CD4-positive, alpha-beta T cell treated with Interleukin-15 for 4 hours (primary cell): ENCODE results near the gene PTK7.

ENCODE experiments used
- DNase-seq: peaks from one replicate; pipeline ENCODE4 v3.0.0-alpha.2; 2020; ENCODE audit warnings: low spot score

Gene PTK7

GRCh38 chr6:43146709-43147688 is 70.9 kb downstream of the PTK7 start:
- DNase-seq, result no peak

DNA sequence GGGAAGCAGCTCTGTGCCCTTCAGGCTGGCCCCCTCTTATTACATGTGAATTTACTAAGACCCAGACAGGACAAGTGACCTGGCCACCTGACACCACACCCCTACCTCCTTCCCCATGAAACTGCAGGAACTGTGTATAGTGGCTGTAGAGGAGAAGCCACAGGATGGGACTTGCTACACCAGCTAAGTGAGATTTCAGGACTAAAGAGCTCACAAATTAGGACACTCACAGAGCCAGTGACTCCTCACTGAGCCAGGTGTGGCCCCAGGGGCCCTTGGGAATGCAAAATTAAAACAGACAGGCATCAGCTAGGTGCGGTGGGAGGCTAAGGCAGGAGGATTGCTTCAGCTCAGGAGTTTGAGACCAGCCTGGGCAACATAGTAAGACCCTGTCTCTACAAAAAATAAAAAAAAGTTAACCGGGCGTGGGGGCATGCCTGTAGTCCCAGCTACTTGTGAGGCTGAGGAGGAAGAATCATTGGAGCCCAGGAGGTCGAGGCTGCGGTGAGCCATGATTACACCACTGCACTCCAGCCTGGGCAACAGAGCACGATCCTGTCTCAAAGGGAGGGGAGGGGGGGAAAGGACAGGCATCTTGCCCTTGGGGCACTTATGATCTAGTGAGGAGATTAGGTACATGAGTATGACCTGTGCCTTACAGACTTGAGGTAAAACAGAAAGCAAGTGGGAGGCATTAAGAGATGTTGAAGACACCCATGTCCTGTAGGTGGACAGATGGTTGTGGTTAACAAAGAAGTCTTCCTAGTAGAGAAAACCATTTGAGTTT is 71.8 kb downstream of the PTK7 start:
- no peak for DNase-seq

DNA sequence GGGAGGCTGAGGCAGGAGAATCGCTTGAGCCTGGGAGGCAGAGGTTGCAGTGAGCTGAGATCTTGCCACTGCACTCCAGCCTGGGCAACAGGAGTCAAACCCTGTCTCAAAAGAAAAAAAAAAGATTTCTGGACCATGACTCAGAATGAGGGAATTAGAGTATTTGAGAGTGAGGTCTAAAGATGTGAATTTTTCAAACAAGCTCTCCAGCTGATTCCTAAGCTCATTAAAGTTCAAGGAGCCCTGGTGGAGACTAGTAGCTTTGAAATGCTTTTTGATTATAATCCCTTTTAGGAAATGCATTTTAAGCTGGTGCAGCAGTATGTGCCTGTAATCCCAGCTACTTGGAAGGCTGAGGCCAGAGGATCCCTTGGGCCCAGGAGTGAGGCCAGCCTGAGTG is 73.2 kb downstream of the PTK7 start:
- no peak for DNase-seq

GRCh38 chr6:43150051-43150751 is 74.1 kb downstream of the PTK7 start:
- DNase-seq, result no peak

GRCh38 chr6:43159599-43159998 is 83.5 kb downstream of the PTK7 start:
- no peak for DNase-seq

DNA sequence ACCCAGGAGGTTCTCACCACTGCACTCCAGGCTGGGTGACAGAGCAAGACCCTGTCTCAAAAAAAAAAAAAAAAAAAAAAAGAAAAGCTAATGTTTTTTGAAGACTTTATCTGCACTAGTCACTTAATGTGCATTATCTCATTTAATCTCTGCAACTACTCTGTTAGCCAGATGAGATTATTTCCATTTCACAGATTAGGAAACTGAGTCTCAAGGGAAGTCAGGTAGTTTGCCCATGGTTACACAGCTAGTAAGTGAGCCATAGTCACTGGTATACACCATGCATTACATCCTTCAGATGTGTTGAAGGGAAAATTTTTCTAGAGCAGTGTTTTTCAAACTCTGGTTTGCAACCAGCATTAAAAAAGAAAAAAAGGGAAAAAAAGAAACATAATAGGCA is 87.8 kb downstream of the PTK7 start:
- no peak for DNase-seq

DNA sequence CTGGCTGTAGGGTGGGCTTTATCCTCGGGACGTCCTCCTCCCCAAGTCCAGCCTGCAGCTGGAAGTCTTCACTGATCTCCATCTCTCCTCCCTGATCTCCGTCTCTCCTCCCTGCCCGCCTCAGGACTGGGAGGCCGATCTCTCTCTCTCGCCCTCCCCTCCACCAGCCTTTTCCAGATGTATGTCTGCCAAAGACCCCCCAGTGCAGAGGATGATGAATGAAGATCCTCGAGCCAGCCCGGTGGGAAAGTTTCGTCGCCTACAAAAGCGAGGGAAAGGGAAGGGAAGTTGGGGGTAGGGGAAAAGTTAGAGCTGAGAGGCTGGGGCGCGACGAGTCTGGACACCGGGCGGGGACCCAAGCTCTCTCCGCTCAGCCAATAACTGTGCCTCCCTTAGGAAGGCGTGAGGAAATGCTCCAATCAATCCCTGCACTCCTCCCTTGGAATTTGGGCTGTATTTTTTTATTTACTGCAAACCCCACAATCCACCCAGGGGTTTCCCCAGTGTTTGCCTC is 94.4 kb downstream of the PTK7 start:
- DNase-seq, result no peak

DNA sequence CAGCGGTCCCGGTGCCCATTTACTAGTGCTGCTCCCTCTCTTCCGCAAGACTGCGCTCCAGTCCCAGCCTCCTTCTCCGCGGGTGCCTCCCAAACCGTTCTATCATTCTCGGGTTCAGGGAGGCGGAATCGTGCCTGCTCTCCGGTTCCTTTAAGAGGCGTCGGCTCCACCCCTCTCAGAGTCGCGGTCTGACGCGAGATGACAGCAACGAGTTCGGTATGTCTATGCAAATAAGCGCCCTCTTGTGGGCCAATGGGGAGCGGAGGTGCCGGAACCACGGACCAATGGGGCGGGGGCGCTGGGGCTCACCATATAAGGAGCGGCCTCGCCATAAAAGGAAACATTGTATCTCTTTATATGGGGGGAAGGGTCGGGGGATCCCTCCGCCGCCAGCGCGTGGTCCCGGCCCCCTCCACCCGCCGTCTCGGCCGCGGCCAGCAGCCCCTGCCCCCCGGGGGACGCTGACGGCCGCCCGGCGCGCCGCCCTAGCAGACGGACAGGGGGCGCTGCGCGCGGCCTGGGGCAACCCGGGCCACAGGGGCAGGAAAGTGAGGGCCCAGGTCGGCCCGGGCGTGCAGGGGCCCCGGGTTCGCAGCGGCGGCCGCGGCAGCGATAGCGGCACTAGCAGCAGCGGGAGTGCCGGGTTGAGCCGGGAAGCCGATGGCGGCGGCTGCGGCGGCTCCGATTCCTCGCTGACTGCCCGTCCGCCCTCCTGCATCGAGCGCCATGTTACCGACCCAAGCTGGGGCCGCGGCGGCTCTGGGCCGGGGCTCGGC is 95.0 kb downstream of the PTK7 start, which contains the start of gene SRF:
TSS of gene SRF (plus strand) at position 339 of the 776 bp plus-strand sequence. CDS start at position 727, 388 bp downstream.
- peak; percentile 99 for DNase-seq

DNA sequence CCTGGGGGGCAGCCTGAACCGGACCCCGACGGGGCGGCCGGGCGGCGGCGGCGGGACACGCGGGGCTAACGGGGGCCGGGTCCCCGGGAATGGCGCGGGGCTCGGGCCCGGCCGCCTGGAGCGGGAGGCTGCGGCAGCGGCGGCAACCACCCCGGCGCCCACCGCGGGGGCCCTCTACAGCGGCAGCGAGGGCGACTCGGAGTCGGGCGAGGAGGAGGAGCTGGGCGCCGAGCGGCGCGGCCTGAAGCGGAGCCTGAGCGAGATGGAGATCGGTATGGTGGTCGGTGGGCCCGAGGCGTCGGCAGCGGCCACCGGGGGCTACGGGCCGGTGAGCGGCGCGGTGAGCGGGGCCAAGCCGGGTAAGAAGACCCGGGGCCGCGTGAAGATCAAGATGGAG is 95.6 kb downstream of the PTK7 start:
- DNase-seq, result no peak

- DNase-seq, result peak; percentile 43
Observed at GRCh38 chr6:43172104-43173007, 96.2 kb downstream of the PTK7 start.

DNA sequence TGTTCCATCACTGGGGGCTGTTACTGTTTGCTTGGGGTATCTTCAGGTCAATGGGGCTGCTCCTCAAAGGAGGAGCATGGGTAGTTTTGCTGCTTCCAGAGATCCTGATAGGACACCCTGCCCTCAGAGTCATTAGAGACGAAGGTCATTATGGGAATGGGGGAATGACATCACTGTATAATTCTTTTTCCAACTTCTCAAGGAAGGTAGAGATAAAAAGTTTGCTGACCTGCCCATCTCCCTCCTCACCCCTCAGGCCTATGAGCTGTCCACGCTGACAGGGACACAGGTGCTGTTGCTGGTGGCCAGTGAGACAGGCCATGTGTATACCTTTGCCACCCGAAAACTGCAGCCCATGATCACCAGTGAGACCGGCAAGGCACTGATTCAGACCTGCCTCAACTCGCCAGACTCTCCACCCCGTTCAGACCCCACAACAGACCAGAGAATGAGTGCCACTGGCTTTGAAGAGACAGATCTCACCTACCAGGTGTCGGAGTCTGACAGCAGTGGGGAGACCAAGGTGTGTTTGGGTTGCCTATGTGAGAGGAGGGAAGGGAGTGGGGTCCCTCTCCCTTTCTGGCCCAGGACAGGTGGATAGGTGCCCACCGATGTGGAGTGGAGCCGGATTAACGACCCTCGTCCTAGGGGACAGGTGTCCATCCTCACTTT is 97.6 kb downstream of the PTK7 start:
- DNase-seq, result no peak

DNA sequence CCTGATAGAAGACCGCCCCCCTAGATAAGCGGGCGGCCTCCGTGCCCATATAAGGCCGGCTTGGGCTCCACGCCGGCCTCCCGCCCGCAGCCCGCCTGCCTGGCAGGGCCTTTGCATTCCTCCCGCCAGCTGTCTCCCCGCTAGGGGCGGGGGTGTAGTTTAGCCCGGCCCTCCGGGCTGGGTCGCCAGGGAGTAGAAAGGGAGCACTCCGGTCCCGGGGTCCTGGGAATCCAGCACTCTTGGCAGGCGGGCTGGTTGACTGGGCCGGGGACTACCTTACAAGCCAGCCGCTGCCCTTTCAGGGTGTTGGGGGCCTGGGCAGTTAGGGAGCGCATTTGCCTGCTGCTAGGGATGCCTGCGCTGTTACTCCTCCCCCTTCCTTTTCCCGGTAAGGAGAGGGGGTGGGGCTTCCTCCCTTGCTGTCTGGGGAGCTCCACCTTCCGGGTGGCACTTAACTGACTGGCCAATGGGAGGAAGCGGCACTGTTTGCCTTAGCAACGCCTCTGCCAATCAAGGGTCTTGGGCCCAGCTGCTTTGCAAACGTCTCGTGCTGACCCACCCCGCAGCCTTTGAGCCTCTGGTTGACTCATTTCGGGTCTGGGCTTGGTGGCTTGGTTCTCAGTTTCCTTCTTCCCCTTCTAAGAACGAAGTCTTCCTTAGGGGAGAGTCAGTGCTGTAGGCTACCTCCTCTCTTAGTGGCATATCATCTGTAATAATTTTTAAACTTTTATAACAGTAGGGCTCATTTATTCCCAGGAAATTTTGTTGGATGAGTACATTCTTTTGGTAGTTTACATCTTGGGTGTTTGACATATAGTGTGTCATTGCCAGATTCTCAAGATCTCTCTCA is 98.4 kb downstream of the PTK7 start:
- peak; percentile 99 for DNase-seq

DNA sequence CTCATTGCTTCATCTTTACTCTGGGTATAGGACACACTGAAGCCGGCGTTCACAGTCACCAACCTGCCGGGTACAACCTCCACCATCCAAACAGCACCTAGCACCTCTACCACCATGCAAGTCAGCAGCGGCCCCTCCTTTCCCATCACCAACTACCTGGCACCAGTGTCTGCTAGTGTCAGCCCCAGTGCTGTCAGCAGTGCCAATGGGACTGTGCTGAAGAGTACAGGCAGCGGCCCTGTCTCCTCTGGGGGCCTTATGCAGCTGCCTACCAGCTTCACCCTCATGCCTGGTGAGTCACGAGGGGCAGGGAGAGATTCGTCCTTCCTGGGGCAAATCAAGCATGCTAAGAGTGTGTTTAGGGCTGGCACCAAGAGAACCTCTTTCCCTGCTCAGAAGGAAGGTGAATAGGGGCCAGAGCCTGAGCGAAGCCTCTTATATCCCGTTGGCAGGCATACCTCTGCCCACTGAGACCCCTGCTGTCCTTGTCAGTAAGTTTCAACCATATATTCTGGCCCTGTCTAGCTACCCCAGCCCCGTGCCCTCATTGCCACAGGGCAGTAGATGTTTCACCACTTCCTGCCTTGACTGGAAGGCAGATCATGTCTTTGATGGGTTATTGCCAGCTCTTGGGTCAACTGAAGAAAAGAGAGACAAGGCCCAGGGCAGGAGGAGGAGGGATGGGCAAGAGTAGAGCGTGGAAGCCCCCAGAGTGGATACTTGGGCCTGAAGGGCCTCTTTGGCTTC is 99.7 kb downstream of the PTK7 start:
- no peak for DNase-seq

DNA sequence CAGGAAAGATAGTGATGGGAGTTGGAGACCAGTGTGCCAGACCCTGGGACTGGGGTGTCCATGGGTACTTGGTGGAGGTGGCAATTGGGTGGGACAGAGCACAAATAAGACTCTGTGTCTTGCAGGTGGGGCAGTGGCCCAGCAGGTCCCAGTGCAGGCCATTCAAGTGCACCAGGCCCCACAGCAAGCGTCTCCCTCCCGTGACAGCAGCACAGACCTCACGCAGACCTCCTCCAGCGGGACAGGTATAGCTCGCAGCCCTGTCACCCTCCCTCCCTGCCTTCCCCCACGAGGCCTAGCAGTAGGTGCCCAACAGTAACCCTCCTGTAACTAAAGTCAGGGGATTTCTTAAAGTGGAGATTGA is 100.3 kb downstream of the PTK7 start:
- DNase-seq, result no peak

GRCh38 chr6:43178150-43178549 is 102.0 kb downstream of the PTK7 start:
- no peak for DNase-seq

GRCh38 chr6:43178951-43179830 is 103.1 kb downstream of the PTK7 start:
- no peak for DNase-seq

- no peak for DNase-seq
Observed at GRCh38 chr6:43180058-43180457, 103.9 kb downstream of the PTK7 start.
